HG03442 (cell line): ENCODE data around the gene FXYD7.

ENCODE experiments used
- ATAC-seq: cut with Tn5 transposase; IDR thresholded peaks from one replicate; pipeline ENCODE4 v1.9.1; 2021; ENCODE audit warnings: mild to moderate bottlenecking, moderate library complexity; ENCODE audit not compliant: unreplicated experiment

Gene FXYD7

DNA sequence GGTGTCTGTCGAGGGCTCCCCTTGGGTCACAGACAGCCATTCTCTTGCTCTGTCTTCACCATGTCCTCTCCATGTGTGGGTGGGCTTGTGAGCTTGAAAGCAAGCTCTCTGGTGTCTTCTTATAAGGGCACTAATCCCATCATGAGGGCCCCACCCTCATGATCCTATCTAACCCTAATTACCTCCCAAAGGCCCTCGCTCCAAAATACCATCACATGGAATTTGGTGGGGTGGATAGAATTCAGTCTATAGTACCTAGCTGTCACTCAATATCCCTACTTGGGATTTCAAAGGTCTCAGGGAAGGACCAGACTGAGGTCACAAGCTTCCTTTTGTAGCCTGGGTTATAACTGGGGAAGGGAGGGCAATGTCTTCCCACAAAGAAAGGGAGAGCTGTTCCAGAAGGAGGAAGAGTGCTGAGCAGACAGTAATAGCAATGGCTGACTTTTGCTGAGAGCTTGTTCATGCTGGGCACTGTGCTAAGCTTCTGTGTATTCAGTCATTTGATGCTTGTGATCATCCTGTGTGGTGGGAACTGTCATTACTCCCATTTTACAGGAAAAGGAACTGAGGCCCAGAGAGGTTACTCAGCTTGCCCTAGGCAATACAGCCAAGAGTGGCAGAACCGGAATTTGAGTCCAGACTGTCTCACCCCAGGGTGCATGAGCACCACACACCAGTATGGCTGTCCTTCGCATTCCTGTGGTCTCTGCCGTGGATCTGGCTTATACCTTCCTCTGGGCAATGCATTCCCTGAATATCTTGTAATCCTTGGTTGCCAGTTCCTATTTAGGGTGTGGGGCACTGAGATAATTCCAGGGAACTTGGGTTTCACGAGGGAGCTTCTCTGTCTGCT lies 19.6 kb downstream of the FXYD7 start:
- no peak for ATAC-seq

DNA sequence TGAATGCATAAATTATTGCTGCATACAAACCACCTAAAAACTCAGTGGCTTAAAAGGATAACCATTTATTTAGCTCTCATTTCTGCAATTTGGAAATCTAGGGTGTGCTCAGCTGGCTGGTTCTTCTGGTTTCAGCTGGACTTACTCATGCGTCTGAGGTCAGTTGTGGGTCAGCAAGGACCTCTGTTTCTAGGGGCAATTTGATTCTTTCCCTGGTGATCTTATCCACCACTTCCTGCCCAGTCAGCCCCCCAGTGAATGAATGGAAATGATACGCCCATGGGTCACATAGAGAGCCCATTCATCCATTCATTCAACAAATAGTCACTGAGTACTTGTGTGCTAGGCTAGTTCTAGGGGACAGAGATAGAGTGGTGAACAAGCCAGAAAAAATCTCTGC lies 21.4 kb downstream of the FXYD7 start:
- no peak for ATAC-seq

DNA sequence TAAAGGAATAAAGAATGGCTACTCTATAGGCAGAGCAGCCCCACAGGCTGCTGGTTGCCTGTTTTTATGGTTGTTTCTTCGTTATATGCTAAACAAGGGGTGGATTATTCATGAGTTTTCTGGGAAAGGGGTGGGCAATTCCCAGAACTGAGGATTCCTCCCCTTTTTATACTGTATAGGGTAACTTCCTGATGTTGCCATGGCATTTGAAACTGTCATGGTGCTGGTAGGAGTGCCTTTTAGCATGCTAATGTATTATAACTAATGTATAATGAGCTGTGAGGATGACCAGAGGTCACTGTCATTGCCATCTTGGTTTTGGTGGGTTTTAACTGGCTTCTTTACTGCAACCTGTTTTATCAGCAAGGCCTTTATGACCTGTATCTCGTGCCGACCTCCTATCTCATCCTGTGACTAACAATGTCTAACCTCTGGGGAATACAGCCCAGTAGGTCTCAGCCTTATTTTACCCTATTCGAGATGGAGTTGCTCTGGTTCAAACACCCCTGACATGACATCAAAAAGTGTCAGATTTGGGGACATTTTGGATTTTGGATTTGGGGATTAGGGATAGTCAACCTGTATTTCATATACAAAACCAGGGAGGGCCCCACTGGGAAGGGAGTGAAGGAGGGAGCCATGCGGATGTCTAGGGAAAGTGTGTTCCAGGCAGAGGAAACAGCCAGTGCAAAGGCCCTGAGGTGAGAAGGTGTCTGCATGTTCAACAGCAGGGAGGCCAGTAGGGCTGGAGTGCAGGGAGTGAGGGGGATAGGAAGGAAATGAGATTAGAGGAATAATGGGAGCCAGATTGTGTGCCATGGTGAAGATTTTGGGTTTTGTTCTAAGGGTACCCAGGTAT lies 22.4 kb downstream of the FXYD7 start:
- no peak for ATAC-seq

DNA sequence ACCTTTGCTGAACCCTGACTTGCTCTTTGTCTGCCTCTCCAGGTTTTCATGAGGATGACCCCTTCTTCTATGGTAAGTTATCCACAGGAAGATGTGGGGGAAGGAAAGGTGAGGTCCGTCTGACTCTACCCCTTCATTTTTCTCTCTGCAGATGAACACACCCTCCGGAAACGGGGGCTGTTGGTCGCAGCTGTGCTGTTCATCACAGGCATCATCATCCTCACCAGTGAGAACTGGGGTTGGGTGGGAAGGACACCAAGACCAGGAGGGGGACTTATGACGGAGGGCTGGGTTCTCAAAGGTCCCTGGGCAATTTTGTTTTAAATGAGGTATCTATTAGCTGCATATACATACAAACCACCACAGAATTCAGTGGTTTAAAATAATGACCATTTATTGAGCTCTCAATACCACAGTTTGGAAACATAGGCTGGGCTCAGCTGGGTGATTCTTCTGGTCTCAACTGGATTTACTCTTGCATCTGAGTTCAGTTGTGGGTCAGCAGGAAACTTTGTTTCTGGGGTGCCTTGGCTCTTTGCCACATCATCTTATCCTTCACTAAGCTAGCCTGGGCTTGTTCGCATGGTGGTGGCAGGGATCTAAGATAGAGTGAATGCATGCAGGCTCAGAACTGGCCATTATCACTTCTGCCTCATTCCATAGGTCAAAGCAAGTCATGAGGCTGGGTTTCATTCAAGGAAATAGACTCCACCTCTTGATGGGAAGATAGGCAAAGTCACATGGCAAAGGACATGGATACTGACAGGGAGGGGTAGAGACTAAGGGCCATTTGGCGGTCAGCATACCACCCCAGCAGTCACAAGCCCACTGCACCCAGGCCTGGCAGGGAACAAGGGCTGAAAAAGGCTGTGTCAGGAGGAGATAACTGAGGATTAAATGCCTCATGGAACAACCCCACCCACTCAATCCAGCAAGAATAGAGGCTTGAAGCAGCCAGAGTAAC lies 23.3 kb downstream of the FXYD7 start:
- no peak for ATAC-seq

DNA sequence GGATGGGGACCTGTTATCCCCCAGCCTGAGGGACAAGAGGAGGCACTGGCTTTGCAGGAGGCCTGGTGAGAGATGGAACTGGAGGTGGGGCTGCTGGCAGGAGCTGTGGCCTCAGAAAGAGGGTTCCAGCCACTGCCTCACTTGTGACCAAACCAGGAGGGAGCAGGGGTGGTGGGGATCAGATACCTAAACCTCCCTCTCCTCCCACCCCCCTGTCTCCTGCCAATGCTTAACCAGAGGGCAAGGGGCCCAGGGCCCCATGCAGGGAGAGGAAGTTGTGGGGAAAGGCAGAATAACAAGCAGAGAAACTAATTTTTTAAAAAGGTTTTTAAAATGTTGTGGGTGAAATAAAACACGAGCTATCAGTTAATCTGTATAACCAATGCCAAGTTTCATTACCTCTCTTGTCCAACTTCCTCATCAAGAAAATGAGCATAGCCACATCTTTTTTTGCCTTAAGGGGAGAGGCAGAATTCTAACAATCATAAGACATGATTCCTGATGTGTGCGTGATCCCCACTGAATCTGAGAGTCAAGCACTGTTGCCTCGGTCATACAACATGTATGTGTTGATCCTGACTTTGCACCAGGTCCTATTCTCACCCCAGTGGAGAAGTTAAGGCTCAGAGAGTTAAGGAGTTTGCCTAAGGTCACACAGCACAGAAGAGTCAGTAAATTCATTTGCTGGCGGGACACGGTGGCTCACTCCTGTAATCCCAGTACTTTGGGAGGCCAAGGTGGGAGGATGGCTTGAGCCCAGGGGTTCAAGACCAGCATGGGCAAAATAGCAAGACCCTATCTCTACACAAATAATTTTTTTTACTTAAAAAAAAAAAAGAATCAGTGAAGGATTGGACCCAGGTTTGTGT lies 24.4 kb downstream of the FXYD7 start:
- ATAC-seq = no peak

DNA sequence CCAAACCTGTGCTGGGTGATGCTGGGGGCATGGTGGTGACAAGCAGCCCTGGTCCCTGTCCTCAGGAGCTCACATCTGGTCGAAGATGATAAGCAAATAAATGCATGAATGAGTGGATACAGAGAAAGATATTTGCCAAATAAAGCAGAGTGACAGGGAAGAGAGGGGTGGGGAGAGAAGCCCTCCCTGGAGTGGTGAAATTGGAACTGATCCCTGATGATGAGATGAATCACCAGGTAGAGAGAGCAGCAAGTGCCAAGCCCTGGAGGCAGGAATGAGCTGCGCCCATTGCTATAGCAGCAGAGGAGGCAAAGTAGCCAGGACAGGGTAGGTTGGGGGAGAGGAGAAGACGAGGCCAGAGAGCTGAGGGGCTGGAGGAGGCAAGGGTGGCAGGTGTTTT lies 25.1 kb downstream of the FXYD7 start:
- ATAC-seq = no peak

DNA sequence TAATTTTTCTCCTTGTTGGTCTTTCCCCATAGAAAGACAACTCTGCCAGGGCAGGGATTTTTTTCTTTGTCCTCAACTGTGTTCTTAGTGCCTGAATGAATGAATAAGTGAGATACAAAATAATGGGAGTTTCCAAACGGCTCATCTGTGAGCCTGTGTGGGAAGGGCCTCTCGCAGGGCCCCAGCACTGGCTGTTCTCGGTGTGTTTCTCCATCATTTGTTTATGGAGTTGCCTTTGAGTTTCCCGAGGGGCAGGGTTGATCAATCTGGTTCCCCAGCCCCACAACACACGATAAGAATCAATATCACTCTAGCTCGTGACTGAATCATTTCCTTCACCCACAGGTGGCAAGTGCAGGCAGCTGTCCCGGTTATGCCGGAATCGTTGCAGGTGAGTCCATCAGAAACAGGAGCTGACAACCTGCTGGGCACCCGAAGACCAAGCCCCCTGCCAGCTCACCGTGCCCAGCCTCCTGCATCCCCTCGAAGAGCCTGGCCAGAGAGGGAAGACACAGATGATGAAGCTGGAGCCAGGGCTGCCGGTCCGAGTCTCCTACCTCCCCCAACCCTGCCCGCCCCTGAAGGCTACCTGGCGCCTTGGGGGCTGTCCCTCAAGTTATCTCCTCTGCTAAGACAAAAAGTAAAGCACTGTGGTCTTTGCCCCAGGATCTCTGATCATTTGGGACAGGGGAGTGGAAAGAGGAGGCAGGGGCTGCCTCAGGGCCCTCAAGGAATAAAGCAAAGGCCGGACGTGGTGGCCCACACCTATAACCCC lies 26.4 kb downstream of the FXYD7 start:
- ATAC-seq = no peak

DNA sequence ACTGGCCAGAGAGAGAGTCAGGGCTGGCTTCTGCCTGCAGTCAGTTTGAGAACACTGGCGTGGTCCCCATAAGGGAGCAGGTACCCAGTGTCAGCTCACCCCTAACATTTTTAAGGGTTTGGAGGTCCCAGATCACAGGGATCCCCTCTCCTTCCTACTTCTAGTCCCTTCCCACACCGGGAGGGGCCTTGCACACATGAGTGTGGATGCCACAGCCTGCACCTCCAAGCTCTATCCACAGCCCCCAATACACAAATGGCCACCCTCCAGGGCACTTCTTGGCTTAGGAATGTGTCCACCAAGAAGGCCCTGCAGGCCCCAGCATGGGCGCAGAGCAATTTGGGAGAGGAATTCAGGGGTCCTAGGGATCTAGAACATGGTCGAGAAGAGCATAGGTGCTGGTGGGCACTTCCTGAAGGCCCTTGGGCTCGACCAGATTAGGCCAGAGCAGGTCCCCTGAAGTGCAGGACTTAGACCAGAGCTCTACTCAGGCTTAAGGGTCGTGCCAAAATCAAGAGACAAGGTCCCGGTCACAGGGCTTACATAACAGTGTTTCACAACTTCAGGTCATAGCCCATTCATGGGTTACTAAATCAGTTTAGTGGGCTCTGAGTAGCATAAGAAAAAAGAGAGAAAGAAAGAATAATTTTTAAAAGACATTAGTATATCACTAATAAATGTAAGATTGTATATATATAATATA lies 27.5 kb downstream of the FXYD7 start:
- no peak for ATAC-seq

- ATAC-seq = no peak
Observed at GRCh38 chr19:35171730-35172129, 28.7 kb downstream of the FXYD7 start.

- ATAC-seq = no peak
Observed at GRCh38 chr19:35174226-35174625, 31.2 kb downstream of the FXYD7 start.

GRCh38 chr19:35176181-35176570 lies 33.1 kb downstream of the FXYD7 start:
- ATAC-seq = no peak

- no peak for ATAC-seq
Observed at GRCh38 chr19:35177377-35178274, 34.6 kb downstream of the FXYD7 start.

DNA sequence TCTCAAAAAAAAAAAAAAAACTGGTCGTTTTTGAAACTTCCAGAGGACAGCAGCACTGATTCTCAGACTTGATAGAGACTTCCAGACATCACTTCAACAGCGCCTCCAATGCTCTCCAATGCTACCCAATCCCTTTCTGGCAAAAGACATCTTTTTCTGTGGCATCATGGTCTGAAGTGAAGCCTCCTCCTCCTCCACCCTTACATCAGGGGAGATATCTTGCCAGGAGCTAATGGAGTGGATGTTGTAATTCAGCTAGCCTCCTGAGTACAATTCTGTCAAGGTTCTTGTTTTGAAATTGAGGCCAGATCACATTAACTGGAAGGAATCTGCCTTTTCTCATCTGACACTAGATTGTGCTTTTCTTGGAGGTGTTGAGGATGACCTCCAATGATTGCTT lies 35.6 kb downstream of the FXYD7 start:
- ATAC-seq = no peak

GRCh38 chr19:35179830-35180229 lies 36.8 kb downstream of the FXYD7 start:
- no peak for ATAC-seq

DNA sequence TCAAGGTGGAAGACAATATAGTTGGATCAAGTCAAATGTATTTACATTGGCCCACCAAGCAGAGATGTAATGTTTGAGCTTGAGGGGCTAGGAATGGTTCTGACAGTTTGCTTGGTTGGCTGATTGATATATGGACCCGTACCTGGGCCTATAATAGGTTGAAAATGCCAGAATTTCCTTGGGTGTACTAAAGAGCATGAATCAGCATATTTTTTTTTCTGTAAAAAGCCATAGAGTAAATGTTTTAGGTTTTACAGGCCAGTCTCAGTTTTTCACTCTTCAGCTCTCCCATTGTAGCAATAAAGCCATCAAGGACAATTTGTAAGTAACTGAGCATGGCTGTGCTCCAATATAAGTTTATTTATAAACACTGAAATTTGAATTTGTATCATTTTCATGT lies 38.3 kb downstream of the FXYD7 start:
- ATAC-seq = no peak

DNA sequence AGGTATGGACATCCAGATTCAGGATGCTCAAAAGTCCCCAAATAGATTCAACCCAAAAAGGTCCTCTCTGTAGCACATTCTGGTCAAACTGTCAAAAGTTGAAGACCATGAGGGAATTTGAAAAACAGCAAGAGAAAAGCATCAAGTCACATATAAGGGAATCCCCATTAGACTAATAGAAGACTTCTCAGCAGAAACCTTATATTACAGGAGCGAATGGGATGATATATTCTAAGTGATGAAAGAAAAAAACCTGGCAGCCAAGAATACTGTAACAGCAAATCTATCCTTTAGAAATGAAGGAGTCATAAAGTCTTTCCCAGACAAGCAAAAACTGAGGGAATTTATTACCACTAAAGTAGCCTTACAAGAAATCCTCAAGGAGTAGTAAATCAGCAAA lies 41.2 kb downstream of the FXYD7 start:
- no peak for ATAC-seq

GRCh38 chr19:35184884-35185283 lies 41.8 kb downstream of the FXYD7 start:
- ATAC-seq = no peak
